Measurements from ENCODE around the gene NUAK1.

- TF ChIP-seq CTCF (IDR thresholded peaks at IDR 0.05) (no peak), POLR2A (IDR thresholded peaks at IDR 0.05) (no peak)
These were observed 29.4 kb downstream of the NUAK1 start for GRCh38 chr12:106109168-106109910.
